CD8-positive, alpha-beta memory T cell (primary cell): ENCODE data around the gene PLA2G4B. TPM values are rescaled to one million over a fixed set of nuclear protein-coding genes. Genes with fewer than 3 reads are reported as not detected.
A peak's percentile ranks its signal among the peaks of the same experiment; 100 is the strongest.

Source experiments
- CTCF ChIA-PET: fragments of 350-600 bp; sonication (Branson Sonifier 250); formaldehyde crosslinking; loops from one replicate; lab custom pipeline; 2021; ENCODE audit warnings: antibody characterized with exemption; lab: Charles Lee
- POLR2A ChIA-PET: fragments of 350-600 bp; sonication (Branson Sonifier 250); formaldehyde crosslinking; loops from one replicate; lab custom pipeline; 2021; ENCODE audit warnings: antibody characterized with exemption; lab: Charles Lee
- DNase-seq, 5 donors: peaks; one replicate each; pipeline versions ENCODE4 v3.0.0 to v3.0.0-alpha.2; 2020 to 2022; ENCODE audit warnings: mixed read lengths in 1 of 5
- H3K27ac ChIP-seq: one replicate; pipeline ENCODE4 v1.7.0; 2013; ENCODE audit warnings: low read depth, mild to moderate bottlenecking, low read length, moderate library complexity
- H3K27me3 ChIP-seq: 2 replicates; pipeline ENCODE4 v1.7.0; 2013; ENCODE audit warnings: low read length, mild to moderate bottlenecking; ENCODE audit not compliant: insufficient read depth, poor library complexity, severe bottlenecking
- H3K36me3 ChIP-seq: 2 replicates; pipeline ENCODE4 v1.7.0; 2013; ENCODE audit warnings: mild to moderate bottlenecking, low read length, moderate library complexity; ENCODE audit not compliant: insufficient read depth
- H3K4me1 ChIP-seq: 2 replicates; pipeline ENCODE4 v1.7.0; 2013; ENCODE audit warnings: mild to moderate bottlenecking, low read length, moderate library complexity; ENCODE audit not compliant: insufficient read depth
- H3K4me3 ChIP-seq: 2 replicates; pipeline ENCODE4 v1.7.0; 2013; ENCODE audit warnings: mild to moderate bottlenecking, low read length
- H3K9me3 ChIP-seq: 2 replicates; pipeline ENCODE4 v1.7.0; 2013; ENCODE audit warnings: mild to moderate bottlenecking, low read length
- H3K27ac Mint-ChIP-seq, 8 donors: one replicate each; pipeline ENCODE4 v1.8.0; 2020 to 2021; ENCODE audit warnings: mixed read lengths in 8 of 8, mild to moderate bottlenecking in 6 of 8, inconsistent platforms in 3 of 8, moderate library complexity in 3 of 8
- H3K27me3 Mint-ChIP-seq, 2 donors: one replicate each; pipeline ENCODE4 v1.8.0; 2020 to 2021; ENCODE audit warnings: mixed read lengths in 2 of 2, mild to moderate bottlenecking in 1 of 2, moderate library complexity in 1 of 2
- H3K36me3 Mint-ChIP-seq, 3 donors: one replicate each; pipeline ENCODE4 v1.8.0; 2020 to 2021; ENCODE audit warnings: mixed read lengths in 3 of 3, inconsistent platforms in 1 of 3, mild to moderate bottlenecking in 1 of 3
- H3K4me1 Mint-ChIP-seq, 3 donors: one replicate each; pipeline ENCODE4 v1.8.0; 2020 to 2021; ENCODE audit warnings: mixed read lengths in 3 of 3, inconsistent platforms in 1 of 3, mild to moderate bottlenecking in 1 of 3
- H3K4me3 Mint-ChIP-seq, 7 donors: one replicate each; pipeline ENCODE4 v1.8.0; 2020 to 2021; ENCODE audit warnings: mixed read lengths in 7 of 7, mild to moderate bottlenecking in 6 of 7, moderate library complexity in 4 of 7, inconsistent platforms in 2 of 7
- H3K9me3 Mint-ChIP-seq, 5 donors: one replicate each; pipeline ENCODE4 v1.8.0; 2020 to 2022; ENCODE audit warnings: mixed read lengths in 5 of 5, mild to moderate bottlenecking in 3 of 5, moderate library complexity in 2 of 5, inconsistent platforms in 1 of 5
- polyA plus RNA-seq: library from polyadenylated mRNA; unstranded; fragments of 300-500 nt; fragmentation: Illumina TruSeq; gene quantifications from one replicate; pipeline ENCODE4 v1.2.3, GENCODE V29; 2021
- total RNA-seq, 2 experiments: library from RNA; stranded (reverse); gene quantifications; one replicate each; pipeline ENCODE4 v1.2.3, GENCODE V29; 2021

PLA2G4B gene
- total and polyA plus RNA-seq, 3 experiments from 2014 or later: 3.1 to 6.8 (median 5.9) TPM

DNA sequence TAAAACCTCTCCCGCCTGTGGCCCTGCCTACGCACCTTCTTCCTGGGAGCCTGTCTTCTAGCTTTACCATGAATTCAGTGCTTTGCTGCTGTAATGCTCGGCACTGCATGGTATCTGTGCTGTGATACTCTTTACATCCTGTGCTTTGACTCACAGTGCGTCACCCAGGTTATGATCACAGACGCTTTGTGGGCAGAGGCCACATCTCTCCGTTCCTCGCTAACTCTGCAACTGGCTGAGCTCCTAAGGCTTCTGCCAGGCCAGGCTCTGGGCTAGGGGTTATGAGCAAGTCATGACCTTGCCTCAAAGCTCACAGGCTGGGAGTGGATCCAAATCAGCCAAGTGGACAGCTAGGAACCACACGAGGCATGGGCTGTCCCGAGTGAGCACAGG, 32.0 kb downstream of the PLA2G4B start:
- H3K4me1 ChIP-seq: peaks cover 8% of the 10 kb centered on the region
- peaks cover 0 to 4% of the 10 kb centered on the region in 2 donors for H3K27me3 Mint-ChIP-seq
- ChIA-PET CTCF (interaction anchor here (0.9 to 1.6 kb wide), 5 partner anchors 9 to 97 kb away, joined by 4 to 6 read pairs (median 5); partner anchors contain the start of genes MAPKBP1 and SPTBN5), POLR2A (interaction anchor here (1.8 kb wide), 1 partner anchor 24 kb away, joined by 7 read pairs; no protein-coding TSS in a partner anchor)
- peak overlapping the region in 4 of 7 donors; percentile 8 to 53 (median 29) for H3K4me3 Mint-ChIP-seq
- H3K27me3 ChIP-seq: no peaks in the 10 kb centered on the region
- no peaks in the 10 kb centered on the region for H3K9me3 Mint-ChIP-seq
- no peak overlapping the region for H3K27ac ChIP-seq
- DNase-seq: peak; percentile 21 to 75 (median 40)
- H3K4me3 ChIP-seq: no peak overlapping the region
- H3K36me3 Mint-ChIP-seq: no peaks in the 10 kb centered on the region
- peak overlapping the region; percentile 73 to 96 (median 91) for H3K27ac Mint-ChIP-seq
- peaks cover 7 to 12% (median 9%) of the 10 kb centered on the region in 3 donors for H3K4me1 Mint-ChIP-seq
- H3K9me3 ChIP-seq: no peaks in the 10 kb centered on the region
- no peaks in the 10 kb centered on the region for H3K36me3 ChIP-seq

DNA sequence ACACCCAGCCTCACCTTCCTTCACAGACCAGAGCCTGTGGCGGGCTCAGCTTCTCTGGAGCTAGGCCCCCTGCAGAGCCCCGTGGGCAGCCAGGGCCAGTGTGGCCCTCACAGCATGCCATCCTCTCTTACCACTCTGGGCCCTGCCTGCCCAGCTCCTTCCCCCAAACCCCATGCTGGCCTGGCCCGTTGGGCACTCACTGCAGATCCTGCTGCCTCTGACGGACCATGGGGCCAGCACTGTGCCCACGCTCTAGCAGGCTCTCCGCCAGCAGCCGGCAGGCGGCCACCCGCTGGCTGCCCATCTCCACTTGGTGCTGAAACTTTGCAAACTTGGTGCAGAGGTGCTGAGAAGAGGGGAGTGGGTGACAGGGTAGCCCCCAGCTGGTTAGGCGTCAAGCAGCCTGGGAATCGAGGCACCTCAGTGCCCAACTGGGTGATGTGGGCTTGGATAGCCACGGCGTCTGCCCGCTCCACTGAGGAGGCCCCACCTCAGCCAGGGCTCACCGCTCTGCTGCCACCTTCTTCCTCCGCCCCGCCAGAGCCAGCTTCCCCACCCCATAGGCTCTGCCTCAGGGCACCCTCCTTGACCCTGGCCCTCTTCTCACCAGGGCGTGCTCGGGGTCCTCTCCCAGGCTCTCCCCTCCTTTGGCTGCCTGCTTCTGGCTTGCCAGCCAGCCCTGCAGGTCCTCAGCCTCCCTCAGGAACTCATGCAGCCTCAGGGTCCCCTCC, 32.7 kb downstream of the PLA2G4B start:
- no peak overlapping the region for H3K4me3 ChIP-seq
- H3K4me1 ChIP-seq: peaks cover 8% of the 10 kb centered on the region
- Mint-ChIP-seq H3K27ac (peak overlapping the region; percentile 73 to 96 (median 91)), H3K4me1 (peaks cover 7 to 12% (median 9%) of the 10 kb centered on the region in 3 donors), H3K36me3 (no peaks in the 10 kb centered on the region), H3K27me3 (peaks cover 0 to 4% of the 10 kb centered on the region in 2 donors), H3K4me3 (no peak overlapping the region), H3K9me3 (no peaks in the 10 kb centered on the region)
- H3K36me3 ChIP-seq: no peaks in the 10 kb centered on the region
- ChIA-PET CTCF (interaction anchor here (0.9 to 1.6 kb wide), 5 partner anchors 10 to 98 kb away, joined by 4 to 6 read pairs (median 5); partner anchors contain the start of genes MAPKBP1 and SPTBN5), POLR2A (interaction anchor here (1.8 kb wide), 1 partner anchor 24 kb away, joined by 7 read pairs; no protein-coding TSS in a partner anchor)
- H3K9me3 ChIP-seq: no peaks in the 10 kb centered on the region
- H3K27me3 ChIP-seq: no peaks in the 10 kb centered on the region
- DNase-seq: no peak
- H3K27ac ChIP-seq: no peak overlapping the region

DNA sequence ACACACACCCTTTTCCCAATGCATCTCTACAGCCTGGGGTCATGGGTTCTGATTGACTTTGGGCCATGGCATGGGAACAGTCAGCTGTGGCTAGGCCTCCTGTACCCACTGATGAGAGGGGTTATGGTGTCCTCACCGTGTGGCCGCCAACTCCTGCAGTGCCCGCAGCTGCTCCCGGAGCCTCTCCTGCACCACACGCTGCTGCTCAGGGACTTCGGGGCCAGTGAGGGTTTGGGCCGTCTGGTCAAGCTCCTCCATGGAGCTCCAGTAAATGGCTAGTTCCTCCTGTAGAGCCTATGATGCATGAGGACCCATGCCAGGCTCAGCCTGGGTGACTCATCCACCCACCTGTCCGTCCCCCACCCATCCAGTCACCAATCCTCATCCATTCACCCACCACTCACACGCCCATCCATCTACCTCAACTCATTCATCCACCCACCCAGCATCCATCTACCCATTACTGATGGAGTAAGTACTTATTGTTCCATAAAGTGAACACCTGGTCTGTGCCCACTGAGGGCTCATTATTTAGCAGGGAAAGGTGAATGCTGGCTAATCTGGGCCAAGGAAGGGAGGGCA, 33.6 kb downstream of the PLA2G4B start:
- H3K36me3 Mint-ChIP-seq: no peaks in the 10 kb centered on the region
- ChIA-PET POLR2A (interaction anchor here (1.8 kb wide), 1 partner anchor 23 kb away, joined by 7 read pairs; no protein-coding TSS in a partner anchor), CTCF (no interaction called here)
- no peak for DNase-seq
- no peak overlapping the region for H3K4me3 ChIP-seq
- H3K27ac Mint-ChIP-seq: peak overlapping the region in 5 of 8 donors; percentile 18 to 69 (median 56)
- H3K9me3 Mint-ChIP-seq: no peaks in the 10 kb centered on the region
- H3K27me3 Mint-ChIP-seq: peaks cover 0 to 4% of the 10 kb centered on the region in 2 donors
- no peaks in the 10 kb centered on the region for H3K36me3 ChIP-seq
- peaks cover 8% of the 10 kb centered on the region for H3K4me1 ChIP-seq
- peaks cover 7 to 12% (median 9%) of the 10 kb centered on the region in 3 donors for H3K4me1 Mint-ChIP-seq
- H3K9me3 ChIP-seq: no peaks in the 10 kb centered on the region
- no peak overlapping the region for H3K27ac ChIP-seq
- no peak overlapping the region for H3K4me3 Mint-ChIP-seq
- no peaks in the 10 kb centered on the region for H3K27me3 ChIP-seq

DNA sequence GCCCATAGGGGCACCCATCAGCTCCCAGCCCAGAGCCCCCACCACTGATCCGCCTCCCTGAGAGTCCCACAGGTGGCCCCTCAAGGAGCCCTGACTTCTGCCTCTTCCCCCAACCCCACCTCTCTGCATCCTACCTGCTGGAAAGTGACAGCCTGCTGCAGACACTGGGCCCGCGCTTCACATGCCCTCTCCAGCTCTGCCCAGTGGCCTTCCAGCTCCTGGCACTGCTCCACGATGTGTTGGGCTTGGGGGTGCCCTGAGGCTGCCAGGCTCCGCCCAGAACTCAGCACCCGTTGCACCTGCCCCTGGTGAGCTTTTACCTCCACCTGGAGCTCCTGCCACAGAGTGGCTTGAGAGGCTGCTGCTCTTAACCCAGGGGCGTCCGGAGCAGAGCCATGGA, 35.1 kb downstream of the PLA2G4B start:
- Histone ChIP-seq H3K27ac (no peak overlapping the region), H3K36me3 (no peaks in the 10 kb centered on the region), H3K4me3 (no peak overlapping the region), H3K4me1 (peaks cover 8% of the 10 kb centered on the region), H3K9me3 (no peaks in the 10 kb centered on the region), H3K27me3 (no peaks in the 10 kb centered on the region)
- Mint-ChIP-seq H3K27ac (peak overlapping the region in 4 of 8 donors; percentile 9 to 75 (median 35)), H3K4me1 (peaks cover 7 to 12% (median 9%) of the 10 kb centered on the region in 3 donors), H3K36me3 (no peaks in the 10 kb centered on the region), H3K4me3 (no peak overlapping the region), H3K27me3 (peaks cover 0 to 4% of the 10 kb centered on the region in 2 donors), H3K9me3 (no peaks in the 10 kb centered on the region)
- ChIA-PET POLR2A (no interaction called here), CTCF (no interaction called here)
- no peak for DNase-seq

DNA sequence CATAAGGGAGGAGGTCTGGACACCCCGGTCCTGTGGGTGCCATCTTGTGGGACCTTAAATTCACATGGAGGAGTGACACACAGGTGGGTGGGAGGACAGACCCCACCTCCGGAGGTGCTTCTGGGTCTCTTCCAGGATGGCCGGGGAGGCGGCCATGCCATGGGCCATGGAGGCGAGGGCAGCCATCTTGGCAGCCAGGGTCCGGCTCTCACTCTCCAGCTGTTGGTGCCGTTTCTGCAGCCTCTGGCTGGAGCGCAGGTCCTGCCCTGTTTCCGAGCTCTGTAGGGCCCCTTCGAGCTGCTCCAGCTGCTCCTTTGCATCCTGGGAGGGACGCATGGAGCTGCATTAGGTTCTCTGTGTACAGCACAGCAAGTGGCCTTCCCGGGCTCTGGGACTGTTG, 36.1 kb downstream of the PLA2G4B start:
- no peak overlapping the region for H3K27ac Mint-ChIP-seq
- ChIA-PET CTCF (no interaction called here), POLR2A (no interaction called here)
- H3K36me3 ChIP-seq: no peaks in the 10 kb centered on the region
- no peak overlapping the region for H3K27ac ChIP-seq
- peaks cover 0 to 4% of the 10 kb centered on the region in 2 donors for H3K27me3 Mint-ChIP-seq
- H3K36me3 Mint-ChIP-seq: no peaks in the 10 kb centered on the region
- no peaks in the 10 kb centered on the region for H3K9me3 Mint-ChIP-seq
- DNase-seq: no peak
- no peak overlapping the region for H3K4me3 Mint-ChIP-seq
- no peak overlapping the region for H3K4me3 ChIP-seq
- H3K9me3 ChIP-seq: no peaks in the 10 kb centered on the region
- H3K4me1 Mint-ChIP-seq: peaks cover 7 to 12% (median 9%) of the 10 kb centered on the region in 3 donors
- peaks cover 8% of the 10 kb centered on the region for H3K4me1 ChIP-seq
- no peaks in the 10 kb centered on the region for H3K27me3 ChIP-seq

DNA sequence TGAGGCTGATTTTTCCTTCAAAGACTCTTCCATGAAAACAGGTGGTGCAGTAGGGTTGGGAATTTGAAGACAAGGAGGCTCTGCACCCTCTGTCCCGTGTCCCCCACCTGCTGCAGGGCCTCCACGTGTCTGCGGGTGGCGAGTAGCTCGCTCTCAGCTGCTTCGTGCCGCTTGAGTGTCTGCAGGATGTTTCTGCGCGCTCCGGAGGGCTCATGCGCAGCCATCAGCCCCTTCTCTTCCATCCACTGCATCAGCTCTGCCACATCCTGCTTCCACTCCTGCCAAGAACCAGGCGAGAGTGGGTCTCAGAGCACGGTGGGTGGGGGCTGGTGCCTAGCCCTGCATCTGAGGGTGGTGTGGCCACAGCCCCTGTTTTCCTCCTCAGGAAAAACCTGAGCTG, 37.4 kb downstream of the PLA2G4B start:
- no peak overlapping the region for H3K4me3 ChIP-seq
- Mint-ChIP-seq H3K4me1 (peaks cover 3 to 5% (median 5%) of the 10 kb centered on the region in 3 donors), H3K4me3 (peak overlapping the region in 1 of 7 donors; percentile 65), H3K27ac (peak overlapping the region in 1 of 8 donors; percentile 58), H3K27me3 (peaks cover 6% of the 10 kb centered on the region in 2 donors), H3K36me3 (no peaks in the 10 kb centered on the region), H3K9me3 (no peaks in the 10 kb centered on the region)
- ChIA-PET POLR2A (no interaction called here), CTCF (interaction anchor here (2.0 kb wide), 1 partner anchor 27 kb away, joined by 6 read pairs; no protein-coding TSS in a partner anchor)
- no peak overlapping the region for H3K27ac ChIP-seq
- no peaks in the 10 kb centered on the region for H3K36me3 ChIP-seq
- no peaks in the 10 kb centered on the region for H3K27me3 ChIP-seq
- no peak for DNase-seq
- H3K9me3 ChIP-seq: no peaks in the 10 kb centered on the region
- peaks cover 2% of the 10 kb centered on the region for H3K4me1 ChIP-seq

DNA sequence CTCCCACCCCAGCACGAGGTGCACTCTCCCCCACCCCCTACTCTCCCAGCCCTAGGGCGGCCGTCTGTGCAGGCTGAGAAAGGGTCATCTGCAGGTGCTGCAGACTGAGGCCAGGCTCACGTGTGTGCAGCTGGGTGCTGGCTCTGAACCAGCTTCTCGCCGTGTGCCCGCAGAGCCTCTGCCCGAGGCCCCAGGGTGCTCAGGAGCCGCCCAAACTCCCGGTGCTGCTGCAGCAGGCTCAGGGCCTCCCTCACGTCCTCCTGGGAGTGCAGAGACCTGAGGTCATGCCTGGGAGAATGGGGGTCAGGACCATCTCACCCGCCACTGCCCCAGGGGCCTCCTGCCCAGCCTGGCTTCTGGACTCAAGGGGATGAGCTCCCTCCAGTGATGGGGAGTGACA, 38.0 kb downstream of the PLA2G4B start:
- Histone ChIP-seq H3K9me3 (no peaks in the 10 kb centered on the region), H3K36me3 (no peaks in the 10 kb centered on the region), H3K27ac (no peak overlapping the region), H3K27me3 (peaks cover 7% of the 10 kb centered on the region), H3K4me3 (no peak overlapping the region), H3K4me1 (no peaks in the 10 kb centered on the region)
- no peak overlapping the region for H3K4me3 Mint-ChIP-seq
- DNase-seq: no peak
- no peak overlapping the region for H3K27ac Mint-ChIP-seq
- peaks cover 7 to 12% of the 10 kb centered on the region in 2 donors for H3K27me3 Mint-ChIP-seq
- no peaks in the 10 kb centered on the region for H3K9me3 Mint-ChIP-seq
- peaks cover 5 to 10% (median 8%) of the 10 kb centered on the region in 3 donors for H3K4me1 Mint-ChIP-seq
- ChIA-PET POLR2A (no interaction called here), CTCF (interaction anchor here (0.8 to 2.0 kb wide), 2 partner anchors 26 to 28 kb away, joined by 3 to 6 read pairs; no protein-coding TSS in a partner anchor)
- peaks cover 0 to 1% (median 0%) of the 10 kb centered on the region in 3 donors for H3K36me3 Mint-ChIP-seq
